C4-2B (cell line): Measurements from ENCODE around the gene USP31.

Experiments used
- H3K27ac ChIP-seq: fragments of 450-650 bp; 2 replicates; pipeline ENCODE4 v1.5.1; 2017
- ZFX ChIP-seq: fragments of 450-650 bp; IDR thresholded peaks from 2 replicates; pipeline ENCODE4 v1.6.1; 2017
- TF ChIP-seq, protein P1 (sequence below): fragments of 450-650 bp; conservative IDR thresholded peaks from 2 replicates; pipeline ENCODE4 v1.5.1; 2017; ENCODE audit warnings: mild to moderate bottlenecking

The USP31 gene

DNA sequence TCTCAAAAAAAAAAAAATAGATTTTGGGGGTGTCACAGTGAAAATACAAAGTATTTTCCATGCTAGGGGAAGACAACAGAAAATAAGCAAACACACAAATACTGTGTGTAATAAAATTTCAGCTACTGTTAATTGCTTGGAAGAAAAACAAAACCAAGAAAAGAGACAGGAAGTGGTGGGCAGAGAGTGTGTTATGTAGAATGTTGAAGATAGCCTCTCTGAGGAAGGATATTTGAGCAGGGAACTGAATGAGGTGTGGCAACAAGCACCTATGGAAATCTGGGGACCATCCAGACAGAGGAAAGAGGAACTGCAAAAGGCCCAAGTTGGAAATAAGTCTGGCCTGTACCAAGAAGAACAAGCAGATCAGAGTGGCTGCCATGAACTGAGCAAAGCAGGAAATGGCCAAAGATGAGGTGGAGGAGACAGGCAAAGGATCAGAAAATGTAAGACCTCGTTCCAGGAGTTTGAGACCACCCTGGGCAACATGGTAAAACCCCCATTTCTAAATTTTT is 7.8 kb upstream of the USP31 start:
- no peak overlapping the region for H3K27ac ChIP-seq
- TF ChIP-seq, protein P1, sequence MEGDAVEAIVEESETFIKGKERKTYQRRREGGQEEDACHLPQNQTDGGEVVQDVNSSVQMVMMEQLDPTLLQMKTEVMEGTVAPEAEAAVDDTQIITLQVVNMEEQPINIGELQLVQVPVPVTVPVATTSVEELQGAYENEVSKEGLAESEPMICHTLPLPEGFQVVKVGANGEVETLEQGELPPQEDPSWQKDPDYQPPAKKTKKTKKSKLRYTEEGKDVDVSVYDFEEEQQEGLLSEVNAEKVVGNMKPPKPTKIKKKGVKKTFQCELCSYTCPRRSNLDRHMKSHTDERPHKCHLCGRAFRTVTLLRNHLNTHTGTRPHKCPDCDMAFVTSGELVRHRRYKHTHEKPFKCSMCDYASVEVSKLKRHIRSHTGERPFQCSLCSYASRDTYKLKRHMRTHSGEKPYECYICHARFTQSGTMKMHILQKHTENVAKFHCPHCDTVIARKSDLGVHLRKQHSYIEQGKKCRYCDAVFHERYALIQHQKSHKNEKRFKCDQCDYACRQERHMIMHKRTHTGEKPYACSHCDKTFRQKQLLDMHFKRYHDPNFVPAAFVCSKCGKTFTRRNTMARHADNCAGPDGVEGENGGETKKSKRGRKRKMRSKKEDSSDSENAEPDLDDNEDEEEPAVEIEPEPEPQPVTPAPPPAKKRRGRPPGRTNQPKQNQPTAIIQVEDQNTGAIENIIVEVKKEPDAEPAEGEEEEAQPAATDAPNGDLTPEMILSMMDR: no peak
- TF ChIP-seq ZFX: no peak

DNA sequence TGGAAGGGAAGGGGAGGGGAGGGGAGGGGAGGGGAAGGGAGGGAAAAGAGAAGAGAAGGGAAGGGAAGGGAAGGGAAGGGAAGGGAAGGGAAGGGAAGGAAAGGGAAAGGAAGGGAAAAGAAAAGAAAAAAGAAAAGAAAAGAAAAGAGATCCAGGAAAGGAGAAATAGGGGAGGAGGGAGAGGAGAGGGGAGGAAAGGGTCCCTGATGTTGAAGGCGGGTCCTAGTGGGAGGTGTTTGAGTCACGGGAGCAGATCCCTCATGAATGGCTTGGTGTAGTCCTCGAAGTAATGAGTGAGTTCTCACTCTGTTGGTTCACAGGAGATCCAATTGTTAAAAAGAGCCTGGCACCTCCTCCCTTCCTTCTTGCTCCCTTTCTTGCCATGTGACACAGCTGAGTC is 6.9 kb upstream of the USP31 start:
- no peak overlapping the region for H3K27ac ChIP-seq
- TF ChIP-seq, protein P1: no peak
- no peak for TF ChIP-seq ZFX

GRCh38 chr16:23155445-23156049 is 6.3 kb upstream of the USP31 start:
- TF ChIP-seq, protein P1: peak; percentile 44
- no peak for TF ChIP-seq ZFX
- H3K27ac ChIP-seq: no peak overlapping the region

- peak overlapping the region; percentile 42 for H3K27ac ChIP-seq
- TF ChIP-seq ZFX: no peak
- TF ChIP-seq, protein P1: no peak
These were observed 3.3 kb upstream of the USP31 start for GRCh38 chr16:23152386-23153178.

GRCh38 chr16:23149993-23150364 is 727 bp upstream of the USP31 start:
- TF ChIP-seq, protein P1: no peak
- TF ChIP-seq ZFX: no peak
- peak overlapping the region; percentile 84 for H3K27ac ChIP-seq

- peak overlapping the region; percentile 84 for H3K27ac ChIP-seq
- TF ChIP-seq ZFX: peak; percentile 65
- TF ChIP-seq, protein P1: no peak
These were observed 562 bp downstream of the USP31 start for GRCh38 chr16:23148513-23149266.

- peak overlapping the region; percentile 84 for H3K27ac ChIP-seq
- TF ChIP-seq ZFX: no peak
- TF ChIP-seq, protein P1: no peak
These were observed 1.1 kb downstream of the USP31 start for GRCh38 chr16:23148166-23148512.
